Measurements from ENCODE around the gene PIP5KL1. TPM values are rescaled to one million over a fixed set of nuclear protein-coding genes. Genes with fewer than 3 reads are reported as not detected.
A peak's percentile ranks its signal among the peaks of the same experiment; 100 is the strongest.

PIP5KL1 gene
- polyA plus RNA-seq, 1 donor from 2014 or later = 3.4 TPM

DNA sequence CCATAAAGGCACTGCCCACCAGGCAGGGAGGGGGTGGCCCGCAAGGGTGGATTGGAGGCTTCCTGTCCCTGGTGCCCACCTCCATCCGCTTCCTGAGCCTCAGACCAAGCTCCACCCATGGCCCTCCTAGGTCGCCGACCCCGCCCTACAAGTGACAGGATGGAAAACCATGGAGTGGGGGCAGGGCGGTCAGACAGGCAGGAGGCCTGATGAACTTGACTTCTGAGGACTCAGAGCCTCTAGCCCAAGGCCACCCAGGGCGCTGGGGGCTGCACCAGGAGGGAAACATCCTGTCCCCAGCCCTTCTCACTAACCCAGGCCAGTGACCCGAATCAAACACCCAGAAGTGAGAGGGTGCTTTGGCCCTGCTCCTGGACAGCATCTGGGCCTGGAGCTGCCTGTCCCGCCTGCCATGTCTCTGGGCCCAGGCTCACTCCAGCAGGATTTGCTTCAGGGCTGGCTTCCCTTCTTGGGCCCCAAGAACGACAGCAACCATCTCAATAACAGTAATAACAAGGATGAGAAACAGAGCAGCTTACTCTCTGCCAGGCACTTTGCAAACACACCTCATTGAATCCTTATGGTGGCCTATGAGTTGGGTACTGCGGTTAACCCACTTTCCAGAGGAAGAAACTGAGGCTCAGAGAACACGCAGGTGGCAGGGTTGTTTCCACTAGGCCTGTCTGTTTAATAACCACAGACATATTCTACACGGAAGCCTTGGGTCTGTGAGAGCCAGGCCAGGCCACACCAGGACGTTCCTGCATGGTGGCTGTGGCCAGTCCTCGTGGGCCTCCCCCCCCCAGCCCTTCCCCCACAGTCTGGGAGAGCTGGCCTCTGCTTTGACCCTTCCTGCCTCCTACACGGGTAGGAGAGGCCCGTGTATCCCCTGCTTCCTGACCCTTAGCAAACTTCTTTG is 26.8 kb downstream of the PIP5KL1 start:
- H3K36me3 ChIP-seq (ENCODE audit: insufficient read depth, low read length) = no peaks in the 10 kb centered on the region
- H3K9me3 ChIP-seq (ENCODE audit: low read length) = no peaks in the 10 kb centered on the region
- H3F3A ChIP-seq (ENCODE audit: insufficient read depth, low read length, poor library complexity, severe bottlenecking) = no peaks in the 10 kb centered on the region
- H3K27ac ChIP-seq (ENCODE audit: low read length) = no peak overlapping the region
- no peak overlapping the region for H3K9ac ChIP-seq (ENCODE audit: low read length)
- H3K4me3 ChIP-seq (ENCODE audit: low read length) = no peak overlapping the region
- H3K4me2 ChIP-seq (ENCODE audit: low read length) = no peak overlapping the region
- H4K20me1 ChIP-seq (ENCODE audit: insufficient read depth) = no peaks in the 10 kb centered on the region
- no peak overlapping the region for H2AFZ ChIP-seq (ENCODE audit: low read depth, low read length)
- H3K9me2 ChIP-seq (ENCODE audit: insufficient read depth, low read length) = no peaks in the 10 kb centered on the region
- TF ChIP-seq, protein P1, sequence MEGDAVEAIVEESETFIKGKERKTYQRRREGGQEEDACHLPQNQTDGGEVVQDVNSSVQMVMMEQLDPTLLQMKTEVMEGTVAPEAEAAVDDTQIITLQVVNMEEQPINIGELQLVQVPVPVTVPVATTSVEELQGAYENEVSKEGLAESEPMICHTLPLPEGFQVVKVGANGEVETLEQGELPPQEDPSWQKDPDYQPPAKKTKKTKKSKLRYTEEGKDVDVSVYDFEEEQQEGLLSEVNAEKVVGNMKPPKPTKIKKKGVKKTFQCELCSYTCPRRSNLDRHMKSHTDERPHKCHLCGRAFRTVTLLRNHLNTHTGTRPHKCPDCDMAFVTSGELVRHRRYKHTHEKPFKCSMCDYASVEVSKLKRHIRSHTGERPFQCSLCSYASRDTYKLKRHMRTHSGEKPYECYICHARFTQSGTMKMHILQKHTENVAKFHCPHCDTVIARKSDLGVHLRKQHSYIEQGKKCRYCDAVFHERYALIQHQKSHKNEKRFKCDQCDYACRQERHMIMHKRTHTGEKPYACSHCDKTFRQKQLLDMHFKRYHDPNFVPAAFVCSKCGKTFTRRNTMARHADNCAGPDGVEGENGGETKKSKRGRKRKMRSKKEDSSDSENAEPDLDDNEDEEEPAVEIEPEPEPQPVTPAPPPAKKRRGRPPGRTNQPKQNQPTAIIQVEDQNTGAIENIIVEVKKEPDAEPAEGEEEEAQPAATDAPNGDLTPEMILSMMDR (IDR thresholded peaks at IDR 0.05; ENCODE audit: poor library complexity, severe bottlenecking) = no peak
- TF ChIP-seq EZH2 (IDR thresholded peaks at IDR 0.05; ENCODE audit: borderline replicate concordance, insufficient read depth, low read length, poor library complexity, severe bottlenecking) = no peak
- TF ChIP-seq MXI1 (conservative IDR thresholded peaks at IDR 0.05; ENCODE audit: poor library complexity, severe bottlenecking) = no peak
- no peak for TF ChIP-seq TAF1 (IDR thresholded peaks at IDR 0.05; ENCODE audit: low read depth)
- H3K27me3 ChIP-seq (ENCODE audit: insufficient read depth, low read depth, low read length) = no peaks in the 10 kb centered on the region
- no peaks in the 10 kb centered on the region for H3K79me2 ChIP-seq (replicated peaks; ENCODE audit: insufficient read depth, low read length)

DNA sequence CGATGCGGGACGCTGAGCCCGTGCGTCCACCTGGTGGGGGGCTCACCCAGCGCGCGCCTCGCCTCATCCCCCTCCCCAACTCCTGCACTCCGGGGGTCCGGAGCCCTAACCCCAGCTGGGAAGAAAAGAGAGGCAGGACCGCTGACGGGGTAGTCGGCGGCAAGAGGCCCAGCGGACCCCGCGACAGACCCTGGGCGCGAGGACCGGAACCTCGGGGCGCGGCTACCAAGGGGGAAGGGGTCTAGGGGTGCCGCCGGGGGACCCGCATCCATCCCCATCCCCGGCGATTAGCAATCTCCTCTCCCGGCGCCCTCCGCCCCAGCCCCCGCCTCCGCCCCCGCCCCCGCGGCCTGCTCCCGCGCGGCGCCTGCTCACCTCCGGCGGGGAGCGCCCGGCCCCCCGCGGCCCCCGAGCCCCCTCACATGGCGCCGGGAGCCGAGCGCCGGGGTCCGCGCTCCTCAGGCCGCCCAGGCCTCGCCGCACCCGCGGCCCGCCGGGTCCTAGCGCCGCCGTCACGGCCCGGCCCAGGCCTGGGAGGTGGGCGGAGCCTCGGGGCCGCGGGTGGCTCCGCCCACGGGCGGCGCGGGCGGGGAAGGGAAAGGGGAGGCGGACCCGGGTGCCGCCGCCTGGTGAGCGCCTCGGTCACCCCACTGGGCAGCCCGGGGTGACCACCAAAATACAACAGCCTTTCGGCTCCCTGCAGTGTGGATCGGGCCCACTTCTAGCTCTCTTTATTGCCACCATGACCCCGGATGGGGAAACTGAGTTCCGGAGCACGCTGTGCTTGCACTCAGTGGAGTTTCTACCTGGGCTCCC is 31.2 kb downstream of the PIP5KL1 start, which contains the start of gene ST6GALNAC6:
ST6GALNAC6 (minus strand) TSS at position 476 of the 816 bp plus-strand sequence. CDS start 1,622 bp downstream, outside the sequence.
- Histone ChIP-seq H2AFZ (ENCODE audit: low read depth, low read length) (peak within 1 kb of the TSS; percentile 88), H3K4me3 (ENCODE audit: low read length) (peak within 1 kb of the TSS; percentile 96), H3K79me2 (replicated peaks; ENCODE audit: insufficient read depth, low read length) (no peaks in the 10 kb centered on the region), H3K9me3 (ENCODE audit: low read length) (no peaks in the 10 kb centered on the region), H3K9ac (ENCODE audit: low read length) (peak within 1 kb of the TSS; percentile 84), H3K4me2 (ENCODE audit: low read length) (peak within 1 kb of the TSS; percentile 30), H3F3A (ENCODE audit: insufficient read depth, low read length, poor library complexity, severe bottlenecking) (peaks cover 5% of the 10 kb centered on the region), H3K27ac (ENCODE audit: low read length) (peak within 1 kb of the TSS; percentile 12), H3K36me3 (ENCODE audit: insufficient read depth, low read length) (peaks cover 13% of the 10 kb centered on the region), H3K27me3 (ENCODE audit: insufficient read depth, low read depth, low read length) (no peaks in the 10 kb centered on the region), H4K20me1 (ENCODE audit: insufficient read depth) (no peaks in the 10 kb centered on the region), H3K9me2 (ENCODE audit: insufficient read depth, low read length) (no peaks in the 10 kb centered on the region)
- TF ChIP-seq POLR2AphosphoS5 (IDR thresholded peaks at IDR 0.05) = peak; percentile 38
- TF ChIP-seq MXI1 (conservative IDR thresholded peaks at IDR 0.05; ENCODE audit: poor library complexity, severe bottlenecking) = peak; percentile 22
- no peak for TF ChIP-seq RAD21 (conservative IDR thresholded peaks at IDR 0.05)

DNA sequence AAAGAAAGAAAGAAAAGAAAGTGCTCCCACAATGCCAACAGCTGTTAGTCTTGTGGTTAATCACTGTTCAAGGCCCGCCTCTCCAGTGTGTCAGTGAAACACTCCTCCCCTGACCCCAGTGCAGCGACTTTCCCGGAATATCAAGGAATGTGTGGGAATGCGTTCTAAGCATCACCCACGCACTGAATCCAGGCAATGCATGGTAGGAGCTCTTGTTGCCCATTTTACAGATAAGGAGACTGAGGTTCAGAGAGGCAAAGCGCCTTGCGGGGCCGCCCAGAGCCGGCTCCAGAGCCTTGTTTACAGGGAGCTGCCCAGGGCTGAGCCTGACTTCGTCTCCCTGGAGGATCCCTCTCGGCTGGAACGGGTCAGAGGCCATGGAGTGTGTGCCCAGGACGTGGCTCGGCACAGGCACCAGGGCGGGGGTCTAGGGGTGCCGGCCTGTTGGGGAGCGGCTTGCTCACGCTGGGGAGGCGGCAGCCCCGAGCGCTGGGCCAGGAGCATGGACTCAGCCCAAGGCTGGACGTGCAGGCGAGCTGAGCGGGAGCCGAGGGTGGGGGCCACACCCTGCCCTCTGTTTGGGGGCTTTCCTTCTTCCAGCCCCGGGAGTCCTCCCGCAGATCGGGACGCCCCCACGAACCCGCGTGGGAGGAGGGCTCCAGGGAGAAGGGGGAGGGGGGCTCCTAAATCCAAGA is 32.0 kb downstream of the PIP5KL1 start:
- Histone ChIP-seq H2AFZ (ENCODE audit: low read depth, low read length) (peak overlapping the region; percentile 88), H3K36me3 (ENCODE audit: insufficient read depth, low read length) (peaks cover 16% of the 10 kb centered on the region), H3K79me2 (replicated peaks; ENCODE audit: insufficient read depth, low read length) (no peaks in the 10 kb centered on the region), H3K9ac (ENCODE audit: low read length) (peak overlapping the region; percentile 84), H3K27me3 (ENCODE audit: insufficient read depth, low read depth, low read length) (no peaks in the 10 kb centered on the region), H3K4me2 (ENCODE audit: low read length) (peak overlapping the region; percentile 30), H3K4me3 (ENCODE audit: low read length) (peak overlapping the region; percentile 96), H3K27ac (ENCODE audit: low read length) (peak overlapping the region; percentile 12), H3F3A (ENCODE audit: insufficient read depth, low read length, poor library complexity, severe bottlenecking) (peaks cover 5% of the 10 kb centered on the region), H3K9me3 (ENCODE audit: low read length) (no peaks in the 10 kb centered on the region), H3K9me2 (ENCODE audit: insufficient read depth, low read length) (no peaks in the 10 kb centered on the region), H4K20me1 (ENCODE audit: insufficient read depth) (no peaks in the 10 kb centered on the region)
- TF ChIP-seq TAF1 (IDR thresholded peaks at IDR 0.05; ENCODE audit: low read depth) (no peak), MXI1 (conservative IDR thresholded peaks at IDR 0.05; ENCODE audit: poor library complexity, severe bottlenecking) (peak; percentile 13), SMC3 (conservative IDR thresholded peaks at IDR 0.05; ENCODE audit: poor library complexity) (no peak)

All from neural cell (in vitro differentiated cells).